Keratinocyte (primary cell): ENCODE measurements around the gene GCNT3. TPM values are rescaled to one million over a fixed set of nuclear protein-coding genes. Genes with fewer than 3 reads are reported as not detected.
"Not testable (repeated sequence)": the region's sequence is repeated elsewhere in the genome, so short reads cannot be mapped to it uniquely, and the experiment has no call there.

Experiments used
- DNase-seq: peaks from one replicate; pipeline ENCODE4 v3.0.0-alpha.2; 2011; ENCODE audit warnings: low read depth, missing footprints, low spot score
- FAIRE-seq: peaks from 2 replicates; lab custom pipeline; 2011; peaks lifted over from hg19 to GRCh38; lab: Jason Lieb, UNC
- H2AFZ ChIP-seq: 2 replicates; pipeline ENCODE4 v1.6.0; 2012; ENCODE audit warnings: low read length, control low read depth, inconsistent platforms; ENCODE audit not compliant: control insufficient read depth
- H3K27ac ChIP-seq: 2 replicates; pipeline ENCODE4 v1.5.1; 2011; ENCODE audit warnings: low read length; ENCODE audit not compliant: control insufficient read depth, insufficient read depth
- H3K27me3 ChIP-seq: 3 replicates; pipeline ENCODE4 v1.6.0; 2011; ENCODE audit warnings: low read length; ENCODE audit not compliant: control insufficient read depth, insufficient read depth; ENCODE audit errors: extremely low read depth
- H3K36me3 ChIP-seq, 2 experiments: 2 replicates in 1 of 2; 3 replicates in 1 of 2; pipeline ENCODE4 v1.5.1; 2011; ENCODE audit warnings: low read length in 2 of 2, mild to moderate bottlenecking in 1 of 2; ENCODE audit not compliant: control insufficient read depth in 2 of 2, insufficient read depth in 2 of 2; ENCODE audit errors: extremely low read depth in 1 of 2
- H3K4me1 ChIP-seq: 3 replicates; pipeline ENCODE4 v1.5.1; 2011; ENCODE audit warnings: low read length; ENCODE audit not compliant: control insufficient read depth, insufficient read depth; ENCODE audit errors: extremely low read depth
- H3K4me2 ChIP-seq: 3 replicates; pipeline ENCODE4 v1.6.0; 2011; ENCODE audit warnings: low read depth, low read length; ENCODE audit not compliant: control insufficient read depth, insufficient read depth; ENCODE audit errors: extremely low read depth
- H3K4me3 ChIP-seq, 3 experiments: fragments of 200-600 bp in 1 of 3; sonication (generic) in 1 of 3; 2 replicates in 2 of 3; 3 replicates in 1 of 3; pipeline ENCODE4 v1.5.1; 2011 to 2016; ENCODE audit warnings: low read length in 3 of 3, mild to moderate bottlenecking in 3 of 3, control low read depth in 2 of 3, inconsistent platforms in 1 of 3, low read depth in 1 of 3, mixed read lengths in 1 of 3, mixed run types in 1 of 3, moderate library complexity in 1 of 3; ENCODE audit not compliant: control insufficient read depth in 2 of 3, insufficient read depth in 2 of 3; ENCODE audit errors: extremely low read depth in 1 of 3
- H3K79me2 ChIP-seq: 2 replicates; pipeline ENCODE4 v1.6.0; 2012; ENCODE audit warnings: low read length; ENCODE audit not compliant: control insufficient read depth, insufficient read depth
- H3K9ac ChIP-seq: 3 replicates; pipeline ENCODE4 v1.6.0; 2011; ENCODE audit warnings: low read length; ENCODE audit not compliant: control insufficient read depth, insufficient read depth; ENCODE audit errors: extremely low read depth
- H3K9me1 ChIP-seq: 3 replicates; pipeline ENCODE4 v1.6.0; 2011; ENCODE audit warnings: low read length; ENCODE audit not compliant: control insufficient read depth, insufficient read depth; ENCODE audit errors: extremely low read depth
- H3K9me3 ChIP-seq: 2 replicates; pipeline ENCODE4 v1.5.1; 2012; ENCODE audit warnings: low read depth, low read length; ENCODE audit not compliant: control insufficient read depth
- H4K20me1 ChIP-seq: 3 replicates; pipeline ENCODE4 v1.6.0; 2011; ENCODE audit warnings: low read length; ENCODE audit not compliant: control insufficient read depth, insufficient read depth; ENCODE audit errors: extremely low read depth
- EZH2 ChIP-seq: IDR thresholded peaks from one replicate; pipeline ENCODE4 v1.6.1; 2012; ENCODE audit warnings: inconsistent platforms, mild to moderate bottlenecking, low read length, moderate library complexity
- dilution Hi-C: fragments of 300-500 bp; cut with MboI; formaldehyde crosslinking; loops from one replicate; pipeline ENCODE4 v1.7.0; 2020; ENCODE audit warnings: low sequenced_read_pairs; ENCODE audit not compliant: extremely low pct_ligation_motif_present
- polyA plus RNA-seq, 5 experiments: library from polyadenylated mRNA; depleted of rRNA in 3 of 5; stranded (reverse) in 3 of 5; stranded (forward) in 1 of 5; unstranded in 1 of 5; fragments of >200 nt; gene quantifications; 1 replicate in 1 of 5; 2 replicates in 3 of 5; 3 replicates in 1 of 5; pipeline versions ENCODE4 v1.2.1 to v1.2.3, GENCODE V29; 2011 to 2012; ENCODE audit warnings: missing spikeins in 2 of 5, low read depth in 1 of 5, low replicate concordance in 1 of 5
- TF ChIP-seq, protein P1 (sequence below), 3 experiments: IDR thresholded peaks in 1 of 3; conservative IDR thresholded peaks in 1 of 3; optimal IDR thresholded peaks in 1 of 3; 2 replicates in 2 of 3; 3 replicates in 1 of 3; pipeline versions ENCODE3 to v1.5.1; 2011; ENCODE audit warnings: low read length in 3 of 3, mild to moderate bottlenecking in 3 of 3, moderate library complexity in 2 of 3, control low read depth in 1 of 3, inconsistent platforms in 1 of 3; ENCODE audit not compliant: insufficient read depth in 2 of 3; ENCODE audit errors: extremely low read depth in 1 of 3

The GCNT3 gene
- polyA plus RNA-seq, 1 donor (not counting 4 experiments of a cell fraction or from before 2014, with no cell fraction given): 0.26 TPM

GRCh38 chr15:59636184-59636583 lies 24.6 kb downstream of the GCNT3 start:
- dilution Hi-C loops: no loop called here

DNA sequence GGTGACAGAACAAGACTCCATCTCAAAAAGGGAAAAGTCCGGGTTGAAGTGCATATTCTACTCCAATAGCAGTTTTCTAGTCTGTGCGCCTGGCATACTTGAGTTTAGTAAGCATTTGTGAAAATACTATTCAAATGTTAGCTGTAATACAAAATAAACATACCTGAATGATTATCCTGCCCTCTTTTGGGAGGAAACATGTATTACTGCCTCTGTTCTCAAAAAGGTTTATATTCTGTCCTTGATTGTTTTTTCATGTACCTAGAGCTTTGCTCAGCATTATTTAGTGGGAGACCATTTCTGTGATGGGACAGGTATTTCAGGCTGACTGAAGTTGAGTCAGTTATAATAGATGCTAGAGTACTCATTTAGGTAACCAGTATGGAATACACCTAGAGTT lies 25.9 kb downstream of the GCNT3 start:
- H2AFZ ChIP-seq, FAIRE-seq, H3K4me3 ChIP-seq, H3K79me2 ChIP-seq, DNase-seq, H3K27me3 ChIP-seq, H4K20me1 ChIP-seq, H3K4me1 ChIP-seq, H3K4me2 ChIP-seq, dilution Hi-C loops, H3K9ac ChIP-seq, H3K9me1 ChIP-seq, H3K9me3 ChIP-seq, H3K27ac ChIP-seq: not testable (repeated sequence)
- peaks cover 1 to 16% of the 10 kb centered on the region in 2 experiments for H3K36me3 ChIP-seq

More at GRCh38 chr15:59636184-59636583, 24.6 kb downstream of the GCNT3 start:
- Histone ChIP-seq H3K9ac (no peak overlapping the region), H3K9me3 (no peaks in the 10 kb centered on the region), H3K4me1 (no peaks in the 10 kb centered on the region), H3K79me2 (no peaks in the 10 kb centered on the region), H3K4me3 (no peak overlapping the region), H2AFZ (no peak overlapping the region), H3K27ac (no peak overlapping the region), H3K4me2 (no peak overlapping the region), H3K36me3 (peaks cover 1 to 16% of the 10 kb centered on the region in 2 experiments), H3K27me3 (no peaks in the 10 kb centered on the region), H3K9me1 (no peaks in the 10 kb centered on the region), H4K20me1 (no peaks in the 10 kb centered on the region)
- FAIRE-seq (no peak), DNase-seq (no peak)
- TF ChIP-seq, protein P1, sequence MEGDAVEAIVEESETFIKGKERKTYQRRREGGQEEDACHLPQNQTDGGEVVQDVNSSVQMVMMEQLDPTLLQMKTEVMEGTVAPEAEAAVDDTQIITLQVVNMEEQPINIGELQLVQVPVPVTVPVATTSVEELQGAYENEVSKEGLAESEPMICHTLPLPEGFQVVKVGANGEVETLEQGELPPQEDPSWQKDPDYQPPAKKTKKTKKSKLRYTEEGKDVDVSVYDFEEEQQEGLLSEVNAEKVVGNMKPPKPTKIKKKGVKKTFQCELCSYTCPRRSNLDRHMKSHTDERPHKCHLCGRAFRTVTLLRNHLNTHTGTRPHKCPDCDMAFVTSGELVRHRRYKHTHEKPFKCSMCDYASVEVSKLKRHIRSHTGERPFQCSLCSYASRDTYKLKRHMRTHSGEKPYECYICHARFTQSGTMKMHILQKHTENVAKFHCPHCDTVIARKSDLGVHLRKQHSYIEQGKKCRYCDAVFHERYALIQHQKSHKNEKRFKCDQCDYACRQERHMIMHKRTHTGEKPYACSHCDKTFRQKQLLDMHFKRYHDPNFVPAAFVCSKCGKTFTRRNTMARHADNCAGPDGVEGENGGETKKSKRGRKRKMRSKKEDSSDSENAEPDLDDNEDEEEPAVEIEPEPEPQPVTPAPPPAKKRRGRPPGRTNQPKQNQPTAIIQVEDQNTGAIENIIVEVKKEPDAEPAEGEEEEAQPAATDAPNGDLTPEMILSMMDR (optimal IDR thresholded peaks at IDR 0.05 in 1 of 3, IDR thresholded peaks at IDR 0.05 in 1 of 3, conservative IDR thresholded peaks at IDR 0.05 in 1 of 3; ENCODE audit: extremely low read depth in 1 of 3, insufficient read depth in 2 of 3, low read length in 3 of 3): no peak
- no peak for TF ChIP-seq EZH2

GRCh38 chr15:59642351-59642750 lies 30.8 kb downstream of the GCNT3 start:
- no peaks in the 10 kb centered on the region for H3K9me3 ChIP-seq
- peaks cover 1 to 34% of the 10 kb centered on the region in 2 experiments for H3K36me3 ChIP-seq
- TF ChIP-seq, protein P1 (optimal IDR thresholded peaks at IDR 0.05 in 1 of 3, IDR thresholded peaks at IDR 0.05 in 1 of 3, conservative IDR thresholded peaks at IDR 0.05 in 1 of 3; ENCODE audit: extremely low read depth in 1 of 3, insufficient read depth in 2 of 3, low read length in 3 of 3): no peak
- no peak for TF ChIP-seq EZH2
- H3K79me2 ChIP-seq: peaks cover 2% of the 10 kb centered on the region
- no peak overlapping the region for H3K9ac ChIP-seq
- no peaks in the 10 kb centered on the region for H3K4me1 ChIP-seq
- no peak overlapping the region for H3K4me2 ChIP-seq
- H3K27me3 ChIP-seq: no peaks in the 10 kb centered on the region
- no peak overlapping the region for H3K4me3 ChIP-seq
- H3K9me1 ChIP-seq: no peaks in the 10 kb centered on the region
- no peak overlapping the region for H2AFZ ChIP-seq
- FAIRE-seq: no peak
- DNase-seq: no peak
- dilution Hi-C loops: no loop called here
- H4K20me1 ChIP-seq: no peaks in the 10 kb centered on the region
- no peak overlapping the region for H3K27ac ChIP-seq
